ENCODE results near the gene REPS2. TPM values are rescaled to one million over a fixed set of nuclear protein-coding genes. Genes with fewer than 3 reads are reported as not detected.
"Not testable (repeated sequence)": the region's sequence is repeated elsewhere in the genome, so short reads cannot be mapped to it uniquely, and the experiment has no call there.

Gene REPS2
- total and polyA plus RNA-seq, 2 experiments from 2014 or later: 1.2 to 4.4 TPM

DNA sequence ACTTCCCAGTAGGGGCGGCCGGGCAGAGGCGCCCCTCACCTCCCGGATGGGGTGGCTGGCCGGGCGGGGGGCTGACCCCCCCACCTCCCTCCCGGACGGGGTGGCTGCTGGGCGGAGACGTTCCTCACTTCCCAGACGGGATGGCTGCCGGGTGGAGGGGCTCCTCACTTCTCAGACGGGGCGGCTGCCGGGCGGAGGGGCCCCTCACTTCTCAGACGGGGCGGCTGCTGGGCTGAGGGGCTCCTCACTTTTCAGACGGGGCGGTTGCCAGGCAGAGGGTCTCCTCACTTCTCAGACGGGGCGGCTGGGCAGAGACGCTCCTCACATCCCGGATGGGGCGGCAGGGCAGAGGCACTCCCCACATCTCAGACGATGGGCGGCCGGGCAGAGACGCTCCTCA is 22.3 kb downstream of the REPS2 start:
- H3K36me3 ChIP-seq (ENCODE audit: insufficient read depth); ATAC-seq; H3K27me3 Mint-ChIP-seq (ENCODE audit: insufficient read depth, low read depth, poor library complexity); H3K27ac Mint-ChIP-seq; H3K36me3 Mint-ChIP-seq (ENCODE audit: low read depth); H3F3A ChIP-seq (replicated peaks; ENCODE audit: low read depth); H3K27me3 ChIP-seq (ENCODE audit: insufficient read depth); H3K4me3 ChIP-seq; DNase-seq (ENCODE audit: low spot score); H3K4me2 ChIP-seq; H3K4me1 Mint-ChIP-seq; H3K4me1 ChIP-seq (ENCODE audit: insufficient read depth); H4K20me1 ChIP-seq (replicated peaks; ENCODE audit: insufficient read depth); H3K4me3 Mint-ChIP-seq; H3K9me2 ChIP-seq (ENCODE audit: insufficient read depth); H3K79me2 ChIP-seq (replicated peaks; ENCODE audit: insufficient read depth); H3K27ac ChIP-seq (ENCODE audit: low read depth); H2AFZ ChIP-seq: not testable (repeated sequence)
- H3K9me3 Mint-ChIP-seq: peaks cover 16% of the 10 kb centered on the region; the same call in 2 of the 3 replicates

GRCh38 chrX:16970977-16971376 is 24.5 kb downstream of the REPS2 start:
- no peak overlapping the region for H3K27ac ChIP-seq (ENCODE audit: low read depth)
- no peaks in the 10 kb centered on the region for H3K79me2 ChIP-seq (replicated peaks; ENCODE audit: insufficient read depth)
- H3K4me1 Mint-ChIP-seq: no peaks in the 10 kb centered on the region
- no peaks in the 10 kb centered on the region for H3K27me3 ChIP-seq (ENCODE audit: insufficient read depth)
- H3K36me3 ChIP-seq (ENCODE audit: insufficient read depth): no peaks in the 10 kb centered on the region
- H3K4me1 ChIP-seq (ENCODE audit: insufficient read depth): no peaks in the 10 kb centered on the region
- DNase-seq (ENCODE audit: low spot score) (no peak), ATAC-seq (no peak)
- H3K9me2 ChIP-seq (ENCODE audit: insufficient read depth): no peaks in the 10 kb centered on the region
- H4K20me1 ChIP-seq (replicated peaks; ENCODE audit: insufficient read depth): no peaks in the 10 kb centered on the region
- no peaks in the 10 kb centered on the region for H3K27me3 Mint-ChIP-seq (ENCODE audit: insufficient read depth, low read depth, poor library complexity)
- H3K4me2 ChIP-seq: no peak overlapping the region
- peaks cover 3% of the 10 kb centered on the region; the same call in 1 of the 3 replicates for H3K36me3 Mint-ChIP-seq (ENCODE audit: low read depth)
- no peak overlapping the region for H3K27ac Mint-ChIP-seq
- H3K9me3 Mint-ChIP-seq: peaks cover 10% of the 10 kb centered on the region; the same call in 2 of the 3 replicates
- H2AFZ ChIP-seq: no peak overlapping the region
- no peak overlapping the region for H3K4me3 Mint-ChIP-seq
- no peaks in the 10 kb centered on the region for H3F3A ChIP-seq (replicated peaks; ENCODE audit: low read depth)
- H3K4me3 ChIP-seq: no peak overlapping the region
- TF ChIP-seq JUNB (IDR thresholded peaks at IDR 0.05; ENCODE audit: unreplicated experiment): no peak
- TF ChIP-seq EZH2phosphoT487 (IDR thresholded peaks at IDR 0.05; ENCODE audit: unreplicated experiment): no peak
- no peak for TF ChIP-seq CREB1 (CRISPR knock-in tag; IDR thresholded peaks at IDR 0.05; ENCODE audit: low read depth)
- no peak for TF ChIP-seq STAT1 (IDR thresholded peaks at IDR 0.05; ENCODE audit: unreplicated experiment)
- no peak for TF ChIP-seq ZNF331 (CRISPR knock-in tag; IDR thresholded peaks at IDR 0.05; ENCODE audit: low read depth)
- no peak for TF ChIP-seq NANOG (IDR thresholded peaks at IDR 0.05; ENCODE audit: borderline replicate concordance)
- TF ChIP-seq, protein P1, sequence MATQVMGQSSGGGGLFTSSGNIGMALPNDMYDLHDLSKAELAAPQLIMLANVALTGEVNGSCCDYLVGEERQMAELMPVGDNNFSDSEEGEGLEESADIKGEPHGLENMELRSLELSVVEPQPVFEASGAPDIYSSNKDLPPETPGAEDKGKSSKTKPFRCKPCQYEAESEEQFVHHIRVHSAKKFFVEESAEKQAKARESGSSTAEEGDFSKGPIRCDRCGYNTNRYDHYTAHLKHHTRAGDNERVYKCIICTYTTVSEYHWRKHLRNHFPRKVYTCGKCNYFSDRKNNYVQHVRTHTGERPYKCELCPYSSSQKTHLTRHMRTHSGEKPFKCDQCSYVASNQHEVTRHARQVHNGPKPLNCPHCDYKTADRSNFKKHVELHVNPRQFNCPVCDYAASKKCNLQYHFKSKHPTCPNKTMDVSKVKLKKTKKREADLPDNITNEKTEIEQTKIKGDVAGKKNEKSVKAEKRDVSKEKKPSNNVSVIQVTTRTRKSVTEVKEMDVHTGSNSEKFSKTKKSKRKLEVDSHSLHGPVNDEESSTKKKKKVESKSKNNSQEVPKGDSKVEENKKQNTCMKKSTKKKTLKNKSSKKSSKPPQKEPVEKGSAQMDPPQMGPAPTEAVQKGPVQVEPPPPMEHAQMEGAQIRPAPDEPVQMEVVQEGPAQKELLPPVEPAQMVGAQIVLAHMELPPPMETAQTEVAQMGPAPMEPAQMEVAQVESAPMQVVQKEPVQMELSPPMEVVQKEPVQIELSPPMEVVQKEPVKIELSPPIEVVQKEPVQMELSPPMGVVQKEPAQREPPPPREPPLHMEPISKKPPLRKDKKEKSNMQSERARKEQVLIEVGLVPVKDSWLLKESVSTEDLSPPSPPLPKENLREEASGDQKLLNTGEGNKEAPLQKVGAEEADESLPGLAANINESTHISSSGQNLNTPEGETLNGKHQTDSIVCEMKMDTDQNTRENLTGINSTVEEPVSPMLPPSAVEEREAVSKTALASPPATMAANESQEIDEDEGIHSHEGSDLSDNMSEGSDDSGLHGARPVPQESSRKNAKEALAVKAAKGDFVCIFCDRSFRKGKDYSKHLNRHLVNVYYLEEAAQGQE (IDR thresholded peaks at IDR 0.05; ENCODE audit: unreplicated experiment): no peak
- TF ChIP-seq, protein P2, sequence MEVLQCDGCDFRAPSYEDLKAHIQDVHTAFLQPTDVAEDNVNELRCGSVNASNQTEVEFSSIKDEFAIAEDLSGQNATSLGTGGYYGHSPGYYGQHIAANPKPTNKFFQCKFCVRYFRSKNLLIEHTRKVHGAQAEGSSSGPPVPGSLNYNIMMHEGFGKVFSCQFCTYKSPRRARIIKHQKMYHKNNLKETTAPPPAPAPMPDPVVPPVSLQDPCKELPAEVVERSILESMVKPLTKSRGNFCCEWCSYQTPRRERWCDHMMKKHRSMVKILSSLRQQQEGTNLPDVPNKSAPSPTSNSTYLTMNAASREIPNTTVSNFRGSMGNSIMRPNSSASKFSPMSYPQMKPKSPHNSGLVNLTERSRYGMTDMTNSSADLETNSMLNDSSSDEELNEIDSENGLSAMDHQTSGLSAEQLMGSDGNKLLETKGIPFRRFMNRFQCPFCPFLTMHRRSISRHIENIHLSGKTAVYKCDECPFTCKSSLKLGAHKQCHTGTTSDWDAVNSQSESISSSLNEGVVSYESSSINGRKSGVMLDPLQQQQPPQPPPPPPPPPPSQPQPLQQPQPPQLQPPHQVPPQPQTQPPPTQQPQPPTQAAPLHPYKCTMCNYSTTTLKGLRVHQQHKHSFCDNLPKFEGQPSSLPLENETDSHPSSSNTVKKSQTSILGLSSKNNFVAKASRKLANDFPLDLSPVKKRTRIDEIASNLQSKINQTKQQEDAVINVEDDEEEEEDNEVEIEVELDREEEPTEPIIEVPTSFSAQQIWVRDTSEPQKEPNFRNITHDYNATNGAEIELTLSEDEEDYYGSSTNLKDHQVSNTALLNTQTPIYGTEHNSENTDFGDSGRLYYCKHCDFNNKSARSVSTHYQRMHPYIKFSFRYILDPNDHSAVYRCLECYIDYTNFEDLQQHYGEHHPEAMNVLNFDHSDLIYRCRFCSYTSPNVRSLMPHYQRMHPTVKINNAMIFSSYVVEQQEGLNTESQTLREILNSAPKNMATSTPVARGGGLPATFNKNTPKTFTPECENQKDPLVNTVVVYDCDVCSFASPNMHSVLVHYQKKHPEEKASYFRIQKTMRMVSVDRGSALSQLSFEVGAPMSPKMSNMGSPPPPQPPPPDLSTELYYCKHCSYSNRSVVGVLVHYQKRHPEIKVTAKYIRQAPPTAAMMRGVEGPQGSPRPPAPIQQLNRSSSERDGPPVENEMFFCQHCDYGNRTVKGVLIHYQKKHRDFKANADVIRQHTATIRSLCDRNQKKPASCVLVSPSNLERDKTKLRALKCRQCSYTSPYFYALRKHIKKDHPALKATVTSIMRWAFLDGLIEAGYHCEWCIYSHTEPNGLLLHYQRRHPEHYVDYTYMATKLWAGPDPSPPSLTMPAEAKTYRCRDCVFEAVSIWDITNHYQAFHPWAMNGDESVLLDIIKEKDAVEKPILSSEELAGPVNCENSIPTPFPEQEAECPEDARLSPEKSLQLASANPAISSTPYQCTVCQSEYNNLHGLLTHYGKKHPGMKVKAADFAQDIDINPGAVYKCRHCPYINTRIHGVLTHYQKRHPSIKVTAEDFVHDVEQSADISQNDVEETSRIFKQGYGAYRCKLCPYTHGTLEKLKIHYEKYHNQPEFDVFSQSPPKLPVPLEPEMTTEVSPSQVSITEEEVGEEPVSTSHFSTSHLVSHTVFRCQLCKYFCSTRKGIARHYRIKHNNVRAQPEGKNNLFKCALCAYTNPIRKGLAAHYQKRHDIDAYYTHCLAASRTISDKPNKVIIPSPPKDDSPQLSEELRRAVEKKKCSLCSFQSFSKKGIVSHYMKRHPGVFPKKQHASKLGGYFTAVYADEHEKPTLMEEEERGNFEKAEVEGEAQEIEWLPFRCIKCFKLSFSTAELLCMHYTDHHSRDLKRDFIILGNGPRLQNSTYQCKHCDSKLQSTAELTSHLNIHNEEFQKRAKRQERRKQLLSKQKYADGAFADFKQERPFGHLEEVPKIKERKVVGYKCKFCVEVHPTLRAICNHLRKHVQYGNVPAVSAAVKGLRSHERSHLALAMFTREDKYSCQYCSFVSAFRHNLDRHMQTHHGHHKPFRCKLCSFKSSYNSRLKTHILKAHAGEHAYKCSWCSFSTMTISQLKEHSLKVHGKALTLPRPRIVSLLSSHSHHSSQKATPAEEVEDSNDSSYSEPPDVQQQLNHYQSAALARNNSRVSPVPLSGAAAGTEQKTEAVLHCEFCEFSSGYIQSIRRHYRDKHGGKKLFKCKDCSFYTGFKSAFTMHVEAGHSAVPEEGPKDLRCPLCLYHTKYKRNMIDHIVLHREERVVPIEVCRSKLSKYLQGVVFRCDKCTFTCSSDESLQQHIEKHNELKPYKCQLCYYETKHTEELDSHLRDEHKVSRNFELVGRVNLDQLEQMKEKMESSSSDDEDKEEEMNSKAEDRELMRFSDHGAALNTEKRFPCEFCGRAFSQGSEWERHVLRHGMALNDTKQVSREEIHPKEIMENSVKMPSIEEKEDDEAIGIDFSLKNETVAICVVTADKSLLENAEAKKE (CRISPR knock-in tag; IDR thresholded peaks at IDR 0.05): no peak
- no peak for TF ChIP-seq ETS1 (IDR thresholded peaks at IDR 0.05)
- TF ChIP-seq POLR2AphosphoS5 (IDR thresholded peaks at IDR 0.05; ENCODE audit: low read depth): no peak

Measured in GM23338 (cell line).